GM12878 (cell line): ENCODE data around the gene DOCK9. TPM values are rescaled to one million over a fixed set of nuclear protein-coding genes. Genes with fewer than 3 reads are reported as not detected.
A peak's percentile ranks its signal among the peaks of the same experiment; 100 is the strongest.

Experiments used
- ATAC-seq: fragments of 200-7000 bp; cut with Tn5 transposase; 3 replicates; pipeline ENCODE4 v1.9.1; 2020; ENCODE audit warnings: mild to moderate bottlenecking, moderate library complexity
- BruUV-seq: library from RNA; stranded (reverse); fragments of 400-500 nt; replicated peaks from 2 replicates; lab custom pipeline; 2021; lab: Mats Ljungman, UMichigan
- CTCF ChIA-PET: fragments of 300-600 bp; sonication (Branson Sonifier 250); formaldehyde crosslinking; extraction: SDS; loops from one replicate; lab custom pipeline; 2021; ENCODE audit warnings: inconsistent platforms; lab: Yijun Ruan, JAX
- POLR2A ChIA-PET: fragments of 350-600 bp; formaldehyde crosslinking; extraction: SDS; loops from one replicate; lab custom pipeline; 2021; ENCODE audit warnings: inconsistent platforms; lab: Charles Lee
- RAD21 ChIA-PET: fragments of 300-600 bp; sonication (Branson Sonifier 250); formaldehyde crosslinking; loops from one replicate; lab custom pipeline; 2023; ENCODE audit warnings: antibody characterized with exemption; ENCODE audit not compliant: unreplicated experiment; lab: Charles Lee
- SMC1A ChIA-PET: fragments of 300-600 bp; sonication (Branson Sonifier 250); formaldehyde crosslinking; loops from one replicate; lab custom pipeline; 2023; ENCODE audit not compliant: unreplicated experiment, uncharacterized antibody; lab: Charles Lee
- DNase-seq: peaks from one replicate; pipeline ENCODE4 v3.0.0-alpha.2; 2011; ENCODE audit warnings: low read depth, low spot score
- FAIRE-seq: peaks from 3 replicates; lab custom pipeline; 2011; peaks lifted over from hg19 to GRCh38; lab: Jason Lieb, UNC
- H2AFZ ChIP-seq: 2 replicates; pipeline ENCODE4 v1.6.0; 2011; ENCODE audit warnings: low read depth, low read length, control low read depth; ENCODE audit not compliant: control insufficient read depth
- H3K27ac ChIP-seq: 2 replicates; pipeline ENCODE4 v1.5.1; 2011; ENCODE audit warnings: control low read depth; ENCODE audit not compliant: control insufficient read depth, insufficient read depth
- H3K27me3 ChIP-seq, 2 experiments: replicated peaks in 1 of 2; 2 replicates each; pipeline versions ENCODE4 v1.6.0 to v1.6.1; 2011; ENCODE audit warnings: low read length in 1 of 2; ENCODE audit not compliant: control insufficient read depth in 2 of 2, insufficient read depth in 2 of 2
- H3K36me3 ChIP-seq, 2 experiments: 2 replicates each; pipeline ENCODE4 v1.5.1; 2011; ENCODE audit warnings: low read length in 1 of 2; ENCODE audit not compliant: control insufficient read depth in 2 of 2, insufficient read depth in 2 of 2
- H3K4me1 ChIP-seq: 2 replicates; pipeline ENCODE4 v1.6.1; 2011; ENCODE audit warnings: mild to moderate bottlenecking, low read length, moderate library complexity, mixed read lengths; ENCODE audit not compliant: control insufficient read depth, insufficient read depth
- H3K4me2 ChIP-seq: 2 replicates; pipeline ENCODE4 v1.6.0; 2011; ENCODE audit warnings: control low read depth; ENCODE audit not compliant: control insufficient read depth, insufficient read depth
- H3K4me3 ChIP-seq: fragments of 200-600 bp; sonication (generic); 2 replicates; pipeline ENCODE4 v1.5.1; 2016
- H3K79me2 ChIP-seq: 2 replicates; pipeline ENCODE4 v1.6.0; 2011; ENCODE audit warnings: low read length; ENCODE audit not compliant: control insufficient read depth, insufficient read depth
- H3K9ac ChIP-seq: 2 replicates; pipeline ENCODE4 v1.8.0; 2011; ENCODE audit warnings: low read length, control low read depth, mixed read lengths; ENCODE audit not compliant: control insufficient read depth, insufficient read depth
- H3K9me3 ChIP-seq: replicated peaks from 3 replicates; pipeline ENCODE4 v1.5.1; 2011; ENCODE audit warnings: mild to moderate bottlenecking, low read length; ENCODE audit not compliant: control insufficient read depth, insufficient read depth
- H4K20me1 ChIP-seq: 2 replicates; pipeline ENCODE4 v1.6.0; 2011; ENCODE audit not compliant: control insufficient read depth, insufficient read depth
- GABPA ChIP-seq: IDR thresholded peaks from 2 replicates; pipeline ENCODE4 v1.6.1; 2014; ENCODE audit warnings: antibody characterized with exemption, low read depth, mild to moderate bottlenecking, inconsistent platforms
- HDGF ChIP-seq: fragments of 450-650 bp; IDR thresholded peaks from 2 replicates; pipeline ENCODE4 v1.6.1; 2016; ENCODE audit warnings: antibody characterized with exemption
- MEF2B ChIP-seq: fragments of 450-650 bp; IDR thresholded peaks from 2 replicates; pipeline ENCODE4 v1.6.1; 2018; ENCODE audit warnings: mild to moderate bottlenecking, moderate library complexity; ENCODE audit not compliant: partially characterized antibody, poor library complexity, severe bottlenecking
- MTA3 ChIP-seq: IDR thresholded peaks from 2 replicates; pipeline ENCODE4 v1.6.1; 2012; ENCODE audit warnings: low read length, inconsistent platforms, borderline replicate concordance
- NBN ChIP-seq: fragments of 450-650 bp; IDR thresholded peaks from 2 replicates; pipeline ENCODE4 v1.6.1; 2016
- NFXL1 ChIP-seq: fragments of 450-650 bp; IDR thresholded peaks from 2 replicates; pipeline ENCODE4 v1.6.1; 2017; ENCODE audit warnings: antibody characterized with exemption, mild to moderate bottlenecking, borderline replicate concordance
- NFYA ChIP-seq: IDR thresholded peaks from 2 replicates; pipeline ENCODE4 v1.6.1; 2011; ENCODE audit warnings: low read depth, mild to moderate bottlenecking, low read length, improper control_type of control experiment, borderline replicate concordance
- NR2C1 ChIP-seq: fragments of 450-650 bp; IDR thresholded peaks from 2 replicates; pipeline ENCODE4 v1.6.1; 2017; ENCODE audit warnings: antibody characterized with exemption, mild to moderate bottlenecking, moderate library complexity
- PAX5 ChIP-seq: IDR thresholded peaks from 2 replicates; pipeline ENCODE4 v1.6.1; 2011; ENCODE audit warnings: low read depth, low read length, borderline replicate concordance
- POLR2AphosphoS5 ChIP-seq: IDR thresholded peaks from 2 replicates; pipeline ENCODE4 v1.6.1; 2011; ENCODE audit warnings: mild to moderate bottlenecking, low read length, inconsistent platforms
- RAD51 ChIP-seq: fragments of 450-650 bp; IDR thresholded peaks from 2 replicates; pipeline ENCODE4 v1.6.1; 2016; ENCODE audit warnings: moderate library complexity, mild to moderate bottlenecking, inconsistent platforms
- SIX5 ChIP-seq: IDR thresholded peaks from 2 replicates; pipeline ENCODE4 v1.6.1; 2011; ENCODE audit warnings: mild to moderate bottlenecking, low read depth, low read length, moderate library complexity; ENCODE audit not compliant: severe bottlenecking
- SMC3 ChIP-seq: IDR thresholded peaks from 2 replicates; pipeline ENCODE4 v1.6.1; 2011; ENCODE audit warnings: low read length, improper control_type of control experiment, borderline replicate concordance
- SP1 ChIP-seq: IDR thresholded peaks from one replicate; pipeline ENCODE4 v1.6.1; 2011; ENCODE audit warnings: low read depth, low read length
- SREBF2 ChIP-seq: IDR thresholded peaks from 2 replicates; pipeline ENCODE4 v1.6.1; 2012; ENCODE audit warnings: mild to moderate bottlenecking, low read length
- STAT3 ChIP-seq: IDR thresholded peaks from 2 replicates; pipeline ENCODE4 v1.6.1; 2011; ENCODE audit warnings: low read depth, low read length, improper control_type of control experiment
- SUZ12 ChIP-seq: fragments of 200-600 bp; sonication (generic); IDR thresholded peaks from one replicate; pipeline ENCODE4 v1.6.1; 2018; ENCODE audit warnings: antibody characterized with exemption, mild to moderate bottlenecking; ENCODE audit not compliant: unreplicated experiment
- TCF12 ChIP-seq: IDR thresholded peaks from 2 replicates; pipeline ENCODE4 v1.6.1; 2011; ENCODE audit warnings: low read depth, mild to moderate bottlenecking, low read length
- WGBS: methylation state at CpG from one replicate; pipeline ENCODE4 v1.1.6; 2016; ENCODE audit warnings: low lambda C conversion rate; ENCODE audit not compliant: insufficient replicate concordance, insufficient coverage; ENCODE audit errors: missing lambda C conversion rate; 5-methylcytosine and 5-hydroxymethylcytosine counted together
- in situ Hi-C: fragments of 300-500 bp; cut with MboI; formaldehyde crosslinking; loops from 9 replicates; pipeline ENCODE4 v1.14.3; 2018; ENCODE audit warnings: mixed read lengths
- intact Hi-C: fragments of 100-400 bp; cut with micrococcal nuclease; formaldehyde crosslinking; loops from one replicate; pipeline ENCODE4 v1.14.2; 2022; ENCODE audit not compliant: unreplicated experiment
- polyA plus RNA-seq, 11 experiments: library from polyadenylated mRNA; depleted of rRNA in 4 of 11; unstranded in 6 of 11; stranded (reverse) in 5 of 11; fragments of >200 nt; fragmentation: Nextera tagmentation in 4 of 11; fragmentation: Illumina TruSeq in 1 of 11; extraction: Ambion mirVana in 4 of 11; extraction: Trizol in 1 of 11; gene quantifications; 1 replicate in 1 of 11; 2 replicates in 10 of 11; pipeline versions ENCODE4 v1.2.1 to v1.2.3, GENCODE V29; 2011 to 2016; ENCODE audit warnings: inconsistent platforms in 2 of 11, missing spikeins in 2 of 11, low read depth in 1 of 11
- total RNA-seq, 4 experiments: library from RNA; depleted of rRNA in 3 of 4; stranded (reverse); fragments of >200 nt in 3 of 4; fragmentation: Illumina TruSeq in 1 of 4; extraction: Trizol in 1 of 4; gene quantifications; 2 replicates each; pipeline versions ENCODE4 v1.2.1 to v1.2.3, GENCODE V29; 2013 to 2021
- TF ChIP-seq, protein P1 (sequence below): fragments of 450-650 bp; IDR thresholded peaks from 2 replicates; pipeline ENCODE4 v1.6.1; 2016; ENCODE audit warnings: mild to moderate bottlenecking
- TF ChIP-seq, protein P2 (sequence below): fragments of 150-350 bp; IDR thresholded peaks from 2 replicates; pipeline ENCODE4 v1.6.1; 2016; ENCODE audit warnings: low read depth, low read length
- TF ChIP-seq, protein P3 (sequence below): IDR thresholded peaks from 2 replicates; pipeline ENCODE4 v1.6.1; 2012; ENCODE audit warnings: low read depth, low read length, improper control_type of control experiment
- TF ChIP-seq, protein P4 (sequence below): IDR thresholded peaks from 2 replicates; pipeline ENCODE4 v1.6.1; 2012; ENCODE audit warnings: low read length, inconsistent platforms

Gene DOCK9
- total and polyA plus RNA-seq, 10 of the 15 experiments (the other 5 are each of a cell fraction or from before 2014, with no cell fraction given) = 0.09 to 2.9 (median 0.74) TPM

DNA sequence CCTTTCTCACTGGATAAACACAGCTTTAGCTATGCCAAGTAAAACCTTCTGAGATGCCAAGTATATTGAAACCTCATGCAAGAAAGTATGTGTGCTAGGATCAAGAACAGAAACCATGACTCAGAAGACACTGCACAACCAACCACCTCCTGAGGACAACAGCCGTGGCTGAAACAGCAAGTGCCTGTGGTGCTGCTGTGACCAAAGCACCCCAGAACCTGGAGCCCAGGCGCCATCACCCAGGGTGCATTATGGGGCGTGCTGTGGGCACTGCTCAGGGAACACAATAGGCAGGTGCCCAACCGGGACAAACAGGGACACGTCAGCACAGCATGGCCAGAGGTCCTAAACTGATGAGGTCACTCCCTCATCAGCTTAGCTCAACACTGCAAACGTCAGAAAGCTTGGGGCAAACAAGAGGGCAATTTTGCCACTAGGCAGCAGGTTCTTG, 124.1 kb downstream of the DOCK9 start:
- Histone ChIP-seq H3K79me2 (no peaks in the 10 kb centered on the region), H4K20me1 (no peaks in the 10 kb centered on the region), H3K36me3 (no peaks in the 10 kb centered on the region), H3K4me3 (no peak overlapping the region), H2AFZ (peak overlapping the region; percentile 35), H3K27me3 (no peaks in the 10 kb centered on the region), H3K9me3 (no peaks in the 10 kb centered on the region), H3K27ac (no peak overlapping the region), H3K9ac (no peak overlapping the region), H3K4me2 (peak overlapping the region; percentile 64), H3K4me1 (peaks cover 9% of the 10 kb centered on the region)
- ATAC-seq (peak; percentile 100), FAIRE-seq (peak; percentile 93), DNase-seq (peak; percentile 80)
- RAD21 ChIA-PET = interaction anchor here (0.5 kb wide), 1 partner anchor 271 kb away, joined by 3 read pairs; no protein-coding TSS in a partner anchor
- intact Hi-C loops (no loop called here), in situ Hi-C loops (loop anchor here (10.0 kb wide), 1 partner anchor 411 kb away; no protein-coding TSS in a partner anchor)
- SMC1A ChIA-PET = interaction anchor here (1.0 kb wide), 1 partner anchor 11 kb away, joined by 5 read pairs; no protein-coding TSS in a partner anchor
- 15% methylated on average over 6 of the region's 6 CpGs for WGBS
- CTCF ChIA-PET = no interaction called here
- POLR2A ChIA-PET = no interaction called here
- no TSS peak for BruUV-seq
- TF ChIP-seq NFXL1 (no peak), POLR2AphosphoS5 (no peak), SP1 (no peak), SMC3 (no peak), STAT3 (no peak), SUZ12 (no peak), SREBF2 (no peak), PAX5 (peak; percentile 77), SIX5 (no peak), TCF12 (no peak), NR2C1 (no peak), NFYA (no peak), GABPA (no peak), RAD51 (no peak), MTA3 (no peak), MEF2B (no peak), HDGF (no peak), NBN (0 out of 2 replicates have a peak, but pooled peaks have one; percentile 33)
- TF ChIP-seq, protein P1, sequence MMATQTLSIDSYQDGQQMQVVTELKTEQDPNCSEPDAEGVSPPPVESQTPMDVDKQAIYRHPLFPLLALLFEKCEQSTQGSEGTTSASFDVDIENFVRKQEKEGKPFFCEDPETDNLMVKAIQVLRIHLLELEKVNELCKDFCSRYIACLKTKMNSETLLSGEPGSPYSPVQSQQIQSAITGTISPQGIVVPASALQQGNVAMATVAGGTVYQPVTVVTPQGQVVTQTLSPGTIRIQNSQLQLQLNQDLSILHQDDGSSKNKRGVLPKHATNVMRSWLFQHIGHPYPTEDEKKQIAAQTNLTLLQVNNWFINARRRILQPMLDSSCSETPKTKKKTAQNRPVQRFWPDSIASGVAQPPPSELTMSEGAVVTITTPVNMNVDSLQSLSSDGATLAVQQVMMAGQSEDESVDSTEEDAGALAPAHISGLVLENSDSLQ = no peak
- TF ChIP-seq, protein P2, sequence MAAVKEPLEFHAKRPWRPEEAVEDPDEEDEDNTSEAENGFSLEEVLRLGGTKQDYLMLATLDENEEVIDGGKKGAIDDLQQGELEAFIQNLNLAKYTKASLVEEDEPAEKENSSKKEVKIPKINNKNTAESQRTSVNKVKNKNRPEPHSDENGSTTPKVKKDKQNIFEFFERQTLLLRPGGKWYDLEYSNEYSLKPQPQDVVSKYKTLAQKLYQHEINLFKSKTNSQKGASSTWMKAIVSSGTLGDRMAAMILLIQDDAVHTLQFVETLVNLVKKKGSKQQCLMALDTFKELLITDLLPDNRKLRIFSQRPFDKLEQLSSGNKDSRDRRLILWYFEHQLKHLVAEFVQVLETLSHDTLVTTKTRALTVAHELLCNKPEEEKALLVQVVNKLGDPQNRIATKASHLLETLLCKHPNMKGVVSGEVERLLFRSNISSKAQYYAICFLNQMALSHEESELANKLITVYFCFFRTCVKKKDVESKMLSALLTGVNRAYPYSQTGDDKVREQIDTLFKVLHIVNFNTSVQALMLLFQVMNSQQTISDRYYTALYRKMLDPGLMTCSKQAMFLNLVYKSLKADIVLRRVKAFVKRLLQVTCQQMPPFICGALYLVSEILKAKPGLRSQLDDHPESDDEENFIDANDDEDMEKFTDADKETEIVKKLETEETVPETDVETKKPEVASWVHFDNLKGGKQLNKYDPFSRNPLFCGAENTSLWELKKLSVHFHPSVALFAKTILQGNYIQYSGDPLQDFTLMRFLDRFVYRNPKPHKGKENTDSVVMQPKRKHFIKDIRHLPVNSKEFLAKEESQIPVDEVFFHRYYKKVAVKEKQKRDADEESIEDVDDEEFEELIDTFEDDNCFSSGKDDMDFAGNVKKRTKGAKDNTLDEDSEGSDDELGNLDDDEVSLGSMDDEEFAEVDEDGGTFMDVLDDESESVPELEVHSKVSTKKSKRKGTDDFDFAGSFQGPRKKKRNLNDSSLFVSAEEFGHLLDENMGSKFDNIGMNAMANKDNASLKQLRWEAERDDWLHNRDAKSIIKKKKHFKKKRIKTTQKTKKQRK = no peak
- TF ChIP-seq, protein P3, sequence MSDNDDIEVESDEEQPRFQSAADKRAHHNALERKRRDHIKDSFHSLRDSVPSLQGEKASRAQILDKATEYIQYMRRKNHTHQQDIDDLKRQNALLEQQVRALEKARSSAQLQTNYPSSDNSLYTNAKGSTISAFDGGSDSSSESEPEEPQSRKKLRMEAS = no peak
- TF ChIP-seq, protein P4, sequence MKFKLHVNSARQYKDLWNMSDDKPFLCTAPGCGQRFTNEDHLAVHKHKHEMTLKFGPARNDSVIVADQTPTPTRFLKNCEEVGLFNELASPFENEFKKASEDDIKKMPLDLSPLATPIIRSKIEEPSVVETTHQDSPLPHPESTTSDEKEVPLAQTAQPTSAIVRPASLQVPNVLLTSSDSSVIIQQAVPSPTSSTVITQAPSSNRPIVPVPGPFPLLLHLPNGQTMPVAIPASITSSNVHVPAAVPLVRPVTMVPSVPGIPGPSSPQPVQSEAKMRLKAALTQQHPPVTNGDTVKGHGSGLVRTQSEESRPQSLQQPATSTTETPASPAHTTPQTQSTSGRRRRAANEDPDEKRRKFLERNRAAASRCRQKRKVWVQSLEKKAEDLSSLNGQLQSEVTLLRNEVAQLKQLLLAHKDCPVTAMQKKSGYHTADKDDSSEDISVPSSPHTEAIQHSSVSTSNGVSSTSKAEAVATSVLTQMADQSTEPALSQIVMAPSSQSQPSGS = no peak
